Fibroblast of lung (primary cell): ENCODE measurements around the gene LPIN1.

Source experiments
- EZH2 ChIP-seq: IDR thresholded peaks from 2 replicates; pipeline ENCODE4 v1.5.1; 2012; ENCODE audit warnings: low read length, control low read depth, mild to moderate bottlenecking; ENCODE audit errors: missing control alignments
- TF ChIP-seq, protein P1 (sequence below), 2 donors: IDR thresholded peaks in 1 of 2; conservative IDR thresholded peaks in 1 of 2; 1 replicate in 1 of 2; 2 replicates in 1 of 2; pipeline ENCODE4 v1.5.1; 2011 to 2012; ENCODE audit warnings: low read length in 2 of 2, control low read depth in 1 of 2, inconsistent platforms in 1 of 2, low read depth in 1 of 2, mild to moderate bottlenecking in 1 of 2

DNA sequence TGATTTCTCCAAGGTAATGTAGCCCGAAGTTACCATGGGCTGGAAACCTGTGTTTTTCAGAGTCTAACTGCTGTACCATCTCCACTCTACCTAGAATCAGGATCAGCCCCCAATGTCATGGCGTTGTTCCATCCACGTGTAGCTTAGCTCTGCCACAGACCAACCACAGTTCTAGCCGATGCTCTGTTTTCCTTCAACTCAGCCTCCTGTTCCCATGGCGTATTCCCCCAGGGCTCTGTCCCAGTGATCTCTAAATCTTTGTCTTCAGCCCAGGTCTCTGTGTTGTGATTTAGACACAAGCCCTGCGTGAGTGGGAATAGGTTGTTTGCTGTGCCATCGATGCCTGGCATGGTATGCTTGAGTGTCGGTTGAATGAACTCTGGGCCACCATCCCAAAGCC lies 53.4 kb downstream of the LPIN1 start:
- TF ChIP-seq, protein P1, sequence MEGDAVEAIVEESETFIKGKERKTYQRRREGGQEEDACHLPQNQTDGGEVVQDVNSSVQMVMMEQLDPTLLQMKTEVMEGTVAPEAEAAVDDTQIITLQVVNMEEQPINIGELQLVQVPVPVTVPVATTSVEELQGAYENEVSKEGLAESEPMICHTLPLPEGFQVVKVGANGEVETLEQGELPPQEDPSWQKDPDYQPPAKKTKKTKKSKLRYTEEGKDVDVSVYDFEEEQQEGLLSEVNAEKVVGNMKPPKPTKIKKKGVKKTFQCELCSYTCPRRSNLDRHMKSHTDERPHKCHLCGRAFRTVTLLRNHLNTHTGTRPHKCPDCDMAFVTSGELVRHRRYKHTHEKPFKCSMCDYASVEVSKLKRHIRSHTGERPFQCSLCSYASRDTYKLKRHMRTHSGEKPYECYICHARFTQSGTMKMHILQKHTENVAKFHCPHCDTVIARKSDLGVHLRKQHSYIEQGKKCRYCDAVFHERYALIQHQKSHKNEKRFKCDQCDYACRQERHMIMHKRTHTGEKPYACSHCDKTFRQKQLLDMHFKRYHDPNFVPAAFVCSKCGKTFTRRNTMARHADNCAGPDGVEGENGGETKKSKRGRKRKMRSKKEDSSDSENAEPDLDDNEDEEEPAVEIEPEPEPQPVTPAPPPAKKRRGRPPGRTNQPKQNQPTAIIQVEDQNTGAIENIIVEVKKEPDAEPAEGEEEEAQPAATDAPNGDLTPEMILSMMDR (conservative IDR thresholded peaks at IDR 0.05 in 1 of 2, IDR thresholded peaks at IDR 0.05 in 1 of 2; ENCODE audit: low read depth in 1 of 2, low read length in 2 of 2), result no peak
- no peak for TF ChIP-seq EZH2
